Pons (tissue), 1 donor: Measurements from ENCODE around the gene RIC3.

ENCODE experiments used
- DNase-seq: peaks from one replicate; pipeline ENCODE4 v3.0.0-alpha.2; 2016; ENCODE audit warnings: low spot score

The RIC3 gene

DNA sequence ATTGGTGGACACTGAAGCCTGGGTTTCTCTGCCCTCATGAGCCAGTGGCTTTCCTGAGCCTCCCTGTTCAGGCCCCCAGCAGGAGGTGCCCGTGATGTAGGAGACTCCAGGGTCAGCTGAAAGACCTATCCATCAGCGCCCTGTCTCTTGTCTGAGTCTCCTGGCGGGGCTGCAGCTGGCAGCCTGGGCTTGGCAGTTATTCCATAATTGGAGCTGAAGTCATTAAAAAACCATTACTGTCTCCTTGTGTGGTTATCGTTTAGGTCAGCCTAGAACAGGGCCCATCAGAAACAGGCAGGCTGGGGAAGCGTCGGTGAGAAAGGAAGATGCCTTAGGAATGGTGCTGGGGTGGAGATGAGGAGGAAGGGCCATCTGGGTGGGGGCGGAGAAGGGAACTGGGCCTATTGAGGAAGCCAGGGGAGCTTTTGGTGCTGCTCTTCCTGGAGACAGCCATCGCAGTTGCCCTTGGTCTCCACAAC is 82.8 kb downstream of the RIC3 start:
- peak; percentile 25 for DNase-seq

DNA sequence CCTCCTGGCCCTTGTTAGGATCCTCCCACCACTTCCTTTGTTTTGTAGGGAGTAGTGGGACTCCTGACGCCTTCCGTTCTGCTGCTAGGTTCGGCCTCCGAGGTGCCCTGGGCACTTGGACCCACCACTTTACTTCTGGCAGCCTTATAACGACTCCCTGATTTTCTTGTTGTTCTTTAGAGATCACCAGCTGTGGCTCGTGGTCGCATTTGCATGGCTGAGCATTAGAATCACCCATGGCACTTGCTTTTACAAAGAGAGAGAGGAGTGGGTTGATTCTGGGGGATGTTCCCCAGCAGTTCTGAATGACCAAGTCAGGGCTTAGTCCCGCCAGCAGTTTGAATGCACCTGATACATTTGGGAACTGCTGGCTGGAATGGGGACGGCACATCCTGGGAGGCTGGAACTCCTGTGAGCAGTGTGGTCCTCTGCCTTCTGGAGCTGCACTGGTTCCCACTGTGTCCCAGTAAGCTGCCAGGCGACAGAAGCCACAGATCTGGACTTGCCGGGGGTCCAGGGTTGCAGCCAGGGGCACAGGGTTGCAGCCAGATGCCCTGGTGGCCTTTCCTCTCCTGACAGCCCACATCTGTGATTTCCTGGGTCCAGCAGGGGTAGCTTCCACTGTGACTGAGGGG is 83.7 kb downstream of the RIC3 start:
- DNase-seq: no peak

DNA sequence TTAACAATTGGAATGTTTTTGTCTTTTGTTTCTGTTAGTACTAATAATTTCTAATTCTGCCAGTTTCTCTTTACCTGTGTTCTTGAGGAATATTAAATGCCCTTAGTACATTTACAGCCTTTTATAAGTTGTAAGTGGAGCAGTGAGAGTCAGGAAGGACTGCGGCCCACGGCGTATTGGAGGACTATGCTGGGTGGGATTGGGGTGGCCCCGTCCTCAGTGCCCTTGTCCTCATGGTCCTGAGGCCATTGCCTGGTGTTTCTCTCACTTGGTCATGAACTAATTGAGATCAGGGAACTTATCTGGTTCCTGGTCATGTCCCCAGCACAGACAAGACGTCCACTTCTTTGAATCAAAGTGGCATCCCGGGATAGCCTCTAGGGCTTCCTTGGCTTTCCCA is 84.5 kb downstream of the RIC3 start:
- DNase-seq: no peak

DNA sequence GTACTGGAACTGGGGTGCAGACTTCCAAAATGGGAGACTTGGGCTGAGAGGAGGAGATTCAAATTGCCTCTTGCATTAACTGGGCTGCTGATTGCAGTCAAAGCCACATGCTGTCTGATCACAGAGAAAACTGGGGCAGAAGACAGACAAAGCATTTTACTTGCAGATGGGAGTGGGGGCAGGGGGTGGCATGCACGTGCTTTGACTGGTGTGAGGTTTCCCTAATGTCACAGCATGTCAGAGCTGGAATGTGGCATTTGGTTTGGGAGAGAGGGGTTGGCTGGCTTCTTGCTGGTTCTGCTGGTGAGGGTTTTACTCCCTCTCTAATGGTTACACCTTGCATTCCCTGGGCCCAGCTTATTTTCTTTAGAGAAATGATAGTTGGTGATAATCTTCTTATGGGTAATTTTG is 84.9 kb downstream of the RIC3 start:
- peak; percentile 11 for DNase-seq

DNA sequence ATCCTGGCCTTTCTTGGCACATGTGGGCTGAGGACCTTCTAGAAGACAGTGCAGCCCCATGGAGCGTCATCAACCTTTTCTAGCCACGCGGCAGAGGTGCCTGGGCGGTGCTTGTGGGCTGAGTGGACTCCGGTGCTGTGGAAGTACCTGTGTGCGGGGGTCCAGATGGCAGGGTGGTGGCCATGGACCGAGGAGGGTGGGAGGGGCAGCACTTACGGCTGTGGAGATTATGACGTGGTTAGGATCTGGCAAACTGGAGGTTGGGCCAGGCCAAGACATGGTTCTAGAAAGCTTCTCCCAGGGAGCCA is 85.8 kb downstream of the RIC3 start:
- DNase-seq: no peak

DNA sequence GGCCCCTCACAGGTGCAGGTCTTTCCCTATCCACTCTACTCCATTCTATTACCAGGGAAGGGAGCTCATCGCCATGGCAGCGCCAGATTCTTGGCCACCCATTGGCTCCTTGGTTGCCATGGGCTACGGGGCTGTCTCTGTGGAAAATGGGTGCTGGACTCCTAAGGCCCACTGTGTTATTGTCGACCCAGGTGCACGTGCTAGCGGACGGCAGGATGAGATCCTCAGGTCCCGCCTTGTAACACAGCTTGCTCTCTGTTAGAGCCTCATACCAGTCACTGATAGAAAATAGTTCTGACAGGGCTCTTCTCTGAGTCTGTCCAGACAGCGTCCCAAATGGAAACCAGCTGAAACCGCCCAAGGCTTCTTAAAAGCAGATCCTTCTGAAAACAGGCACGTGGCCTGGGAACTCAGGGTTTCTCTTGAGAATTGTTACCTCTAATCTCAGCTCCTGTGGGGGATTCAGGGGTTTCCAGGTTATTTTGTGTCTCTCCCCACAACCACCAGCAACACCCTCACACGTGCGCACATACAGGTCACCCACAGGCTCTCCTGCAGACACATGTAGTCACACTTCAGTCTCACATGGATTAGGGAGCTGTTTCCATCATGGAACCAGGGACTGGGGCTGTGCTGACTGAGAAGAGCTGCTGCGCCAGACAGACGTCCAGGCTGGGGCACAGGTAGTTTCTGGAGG is 86.3 kb downstream of the RIC3 start:
- DNase-seq: no peak

DNA sequence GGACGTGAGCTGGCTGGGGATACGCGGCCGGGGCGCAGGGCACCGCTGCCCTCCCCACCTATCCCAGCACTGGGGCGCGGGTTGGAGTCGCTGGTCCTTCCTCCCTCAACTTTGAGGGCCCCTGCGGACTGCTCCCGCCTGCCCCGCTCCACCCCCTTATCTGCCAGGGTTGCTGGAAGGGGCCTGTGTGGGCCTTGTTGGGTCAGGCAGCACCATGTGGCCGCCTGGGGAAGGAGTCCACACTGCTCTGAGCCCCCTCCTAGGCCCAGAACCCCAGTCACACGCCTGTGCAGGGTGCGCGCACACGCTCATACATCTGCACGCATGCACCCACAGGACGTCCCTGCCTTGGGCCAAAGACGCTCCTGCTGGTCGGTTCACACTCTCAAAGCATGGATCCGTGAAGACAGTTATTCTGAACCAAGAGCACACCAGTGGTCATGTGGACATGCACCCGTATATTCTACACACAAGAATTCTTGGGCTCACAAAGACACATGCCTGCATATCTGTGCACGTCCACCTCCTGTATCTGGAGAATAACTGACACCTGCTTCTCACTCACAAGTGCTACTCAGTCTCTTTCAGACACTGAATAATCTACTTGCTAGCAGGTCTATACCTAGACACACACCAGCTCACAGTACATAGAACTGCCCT is 87.1 kb downstream of the RIC3 start:
- DNase-seq: no peak

DNA sequence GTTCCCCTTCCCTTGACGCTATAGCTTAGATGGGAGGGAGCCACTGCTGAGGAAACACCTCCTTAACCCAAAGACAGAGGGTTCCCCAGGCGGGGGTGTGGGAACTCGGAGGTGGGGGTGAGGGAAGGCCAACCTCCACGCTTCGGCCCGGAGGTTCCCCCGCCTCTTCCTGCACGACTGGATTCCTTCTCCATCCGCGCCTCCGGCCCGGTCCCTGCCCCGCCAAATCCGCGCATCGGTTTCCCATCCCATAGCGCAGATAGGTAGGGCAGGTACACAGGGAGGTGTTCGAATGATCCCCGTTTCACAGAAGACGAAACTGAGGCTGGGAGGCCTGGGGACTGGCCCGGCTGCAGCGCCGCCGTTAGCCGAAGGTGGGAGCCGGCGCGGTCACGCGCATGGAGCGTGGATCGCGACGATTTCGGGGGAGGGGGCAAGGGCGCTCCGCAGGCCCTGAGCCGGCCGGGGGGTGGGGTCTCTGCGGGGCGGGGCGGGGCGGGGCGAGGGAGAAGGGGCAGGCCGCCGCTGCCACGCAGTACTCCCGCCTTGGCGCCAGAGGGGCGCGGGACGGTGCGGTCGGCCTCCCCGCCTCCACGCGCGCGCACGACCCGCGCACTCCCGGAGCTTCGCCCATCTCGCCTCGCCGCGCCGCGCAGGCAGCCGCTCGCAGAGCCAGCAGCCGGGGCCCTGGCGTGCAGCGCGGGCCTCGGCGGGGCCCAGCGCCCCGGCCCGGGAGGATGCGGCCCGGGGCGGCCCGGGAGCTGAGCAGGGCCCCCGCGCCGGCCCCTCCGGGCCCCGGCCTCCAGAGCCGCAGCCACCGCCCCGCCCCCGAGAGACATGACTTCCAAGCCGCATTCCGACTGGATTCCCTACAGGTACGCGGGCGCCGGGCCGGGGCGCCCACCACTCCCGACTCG is 87.9 kb downstream of the RIC3 start, which contains the start of gene TUB:
Gene TUB, plus strand, starts transcription at position 538 of the 917 bp plus-strand sequence. Its CDS starts 300 bp downstream, at position 838.
- DNase-seq: no peak

DNA sequence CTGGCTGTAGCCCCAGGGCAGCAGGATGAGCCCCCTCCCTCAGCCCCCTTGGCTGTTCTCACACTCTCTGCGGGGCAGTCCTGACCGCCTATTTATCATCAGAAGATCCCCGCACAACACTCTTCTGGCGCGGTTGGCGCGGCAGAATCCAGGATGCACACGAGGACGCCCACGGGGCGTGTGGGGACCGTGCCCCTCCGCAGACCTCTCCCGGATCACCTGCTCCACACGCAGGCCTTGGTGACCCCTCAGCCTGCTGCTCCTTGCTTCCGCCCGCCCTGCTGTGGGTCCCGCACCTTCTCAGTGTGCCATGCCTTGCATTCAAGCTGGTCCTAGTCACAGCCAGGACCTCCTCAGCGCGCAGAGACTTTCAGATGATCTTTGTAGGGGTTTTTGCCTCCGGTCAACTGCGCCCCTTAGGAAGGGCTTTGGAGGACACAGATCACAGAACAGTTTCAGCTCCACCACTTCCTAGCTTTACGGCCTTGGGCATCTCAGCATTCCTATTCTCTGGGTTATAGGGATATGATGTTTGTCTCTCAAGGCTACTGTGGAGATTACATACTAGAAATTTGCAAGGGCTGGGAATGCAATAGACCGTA is 88.7 kb downstream of the RIC3 start:
- DNase-seq: no peak

DNA sequence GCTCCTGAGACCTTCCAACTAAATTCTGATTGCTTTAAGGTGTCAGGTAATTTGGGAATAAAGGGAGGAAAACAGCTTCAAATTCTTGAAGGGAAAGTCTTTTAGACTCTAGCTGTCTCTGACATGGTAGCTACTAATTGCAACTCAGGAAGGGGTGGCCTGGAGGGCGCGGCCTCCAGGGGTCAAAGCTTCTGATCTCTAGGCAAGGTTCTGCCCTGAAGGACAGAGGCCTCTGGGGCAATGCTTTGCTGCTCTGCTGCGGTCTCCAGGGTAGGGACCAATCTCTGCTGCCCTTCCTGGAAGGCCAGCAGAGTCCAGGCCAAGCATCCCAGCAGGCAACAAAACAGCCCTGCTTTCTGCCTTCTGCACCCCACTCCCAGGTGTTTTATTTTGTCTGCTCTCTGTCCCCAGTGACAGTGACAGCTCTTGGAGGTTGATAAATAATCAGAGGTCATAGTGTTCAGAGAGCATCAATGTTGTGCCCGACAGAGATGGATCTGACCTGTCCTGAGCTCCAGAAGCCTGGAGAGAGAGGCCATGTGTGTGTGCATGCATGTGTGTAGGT is 89.6 kb downstream of the RIC3 start:
- no peak for DNase-seq

DNA sequence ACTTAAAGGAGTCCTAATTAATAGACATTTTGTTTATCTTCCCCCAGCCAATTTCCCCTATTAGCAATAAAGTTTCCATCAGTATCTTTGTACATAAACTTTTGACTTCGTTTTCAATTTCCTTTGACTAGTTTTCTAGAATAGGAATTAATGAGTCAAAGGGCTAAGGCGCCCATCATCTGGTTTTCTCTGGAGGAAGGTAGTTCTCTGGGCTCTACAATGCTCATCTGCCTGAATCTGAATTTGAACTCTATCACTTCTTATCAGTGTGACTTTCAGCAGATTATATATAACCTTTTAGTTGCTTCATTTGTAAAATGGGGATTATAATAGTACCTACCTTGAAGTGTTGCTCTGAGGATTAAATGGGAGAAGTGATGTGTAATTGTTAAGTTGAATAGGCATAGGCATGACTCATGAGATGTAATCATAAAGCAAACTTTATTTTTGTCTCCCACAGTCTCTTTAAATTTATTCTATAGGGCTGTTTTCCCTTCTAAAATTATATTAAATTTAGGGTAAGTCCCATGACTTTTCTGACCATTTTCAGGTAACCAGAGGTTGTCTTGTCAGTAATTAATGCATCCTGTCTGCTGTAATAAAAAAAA is 93.6 kb downstream of the RIC3 start:
- DNase-seq: no peak

DNA sequence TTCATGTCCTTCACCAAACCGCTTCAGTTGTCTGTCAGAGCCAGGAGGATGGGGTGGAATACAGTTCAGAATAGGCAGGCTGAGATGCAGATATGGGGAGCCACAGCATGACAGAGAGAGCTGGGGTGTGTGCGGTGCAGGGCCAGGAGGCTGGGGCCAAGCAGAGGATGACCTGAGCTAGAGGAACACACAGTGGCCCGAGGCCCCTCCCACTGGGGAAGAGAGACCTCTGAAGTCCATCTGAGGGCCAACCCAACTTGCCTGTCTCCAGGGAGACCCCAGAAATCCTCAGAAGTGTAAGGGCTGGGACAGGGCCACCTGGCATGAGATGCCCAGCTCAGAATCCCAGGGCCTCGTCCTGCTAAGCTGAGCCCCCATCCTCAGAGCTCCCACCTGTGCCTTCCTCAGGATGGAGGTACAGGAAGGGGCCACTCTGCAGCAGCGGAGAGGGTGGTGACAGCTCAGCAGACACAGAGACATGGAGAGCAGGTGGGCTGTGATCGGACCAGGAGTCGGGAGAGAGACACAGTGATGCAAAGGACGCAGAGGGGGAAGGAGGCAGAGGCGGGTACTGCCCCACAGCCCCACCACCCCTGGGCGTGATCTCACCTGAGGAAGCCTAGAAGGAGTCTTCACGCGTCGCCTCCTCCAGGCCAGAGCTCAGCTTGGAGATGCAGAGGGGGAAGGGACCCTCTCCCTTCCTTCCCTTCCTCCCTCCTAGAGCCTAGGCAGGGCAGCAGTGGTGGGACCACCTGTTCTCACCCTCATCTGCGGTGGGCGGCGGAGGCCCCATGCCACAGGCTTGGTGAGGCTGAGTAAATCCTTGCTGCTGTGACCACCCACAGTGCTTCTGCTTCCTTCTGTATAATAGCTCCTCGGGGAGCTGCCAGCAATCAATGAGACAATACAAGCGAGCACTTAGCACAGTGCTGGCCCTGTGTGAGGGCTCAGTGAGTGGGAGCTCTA is 96.9 kb downstream of the RIC3 start:
- DNase-seq: no peak

DNA sequence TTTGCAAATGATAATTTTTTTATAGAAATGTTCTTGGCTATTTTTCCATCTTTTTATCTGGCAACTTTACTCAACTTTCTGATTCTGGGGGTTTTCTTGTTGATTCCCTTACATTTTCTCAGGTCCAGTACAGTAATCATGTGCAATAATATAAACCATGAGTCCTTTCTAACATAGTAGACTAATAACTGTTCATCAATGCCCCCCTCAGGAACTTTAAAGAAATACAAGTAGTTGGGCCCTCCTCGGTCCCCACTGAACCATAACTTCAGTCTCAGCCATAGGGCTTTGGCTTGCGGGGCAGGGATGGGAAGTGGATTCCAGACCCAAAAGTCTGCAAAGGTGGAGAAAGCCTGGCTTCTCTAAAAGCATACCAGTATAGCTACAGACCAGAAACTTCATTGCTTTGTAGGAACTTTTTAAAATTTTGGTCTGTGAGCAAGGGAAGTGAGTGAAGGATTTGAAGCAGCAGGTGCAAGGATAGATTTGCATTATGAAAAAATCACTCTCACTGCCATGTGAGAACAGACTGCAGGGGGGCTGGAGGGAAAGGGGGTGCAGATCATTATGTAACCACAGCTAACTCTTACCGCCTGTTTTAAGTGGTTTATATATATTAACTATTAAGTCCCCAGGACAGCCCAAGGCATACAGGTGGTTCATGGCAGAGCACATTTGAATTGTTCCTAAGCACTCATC is 98.3 kb downstream of the RIC3 start:
- no peak for DNase-seq

DNA sequence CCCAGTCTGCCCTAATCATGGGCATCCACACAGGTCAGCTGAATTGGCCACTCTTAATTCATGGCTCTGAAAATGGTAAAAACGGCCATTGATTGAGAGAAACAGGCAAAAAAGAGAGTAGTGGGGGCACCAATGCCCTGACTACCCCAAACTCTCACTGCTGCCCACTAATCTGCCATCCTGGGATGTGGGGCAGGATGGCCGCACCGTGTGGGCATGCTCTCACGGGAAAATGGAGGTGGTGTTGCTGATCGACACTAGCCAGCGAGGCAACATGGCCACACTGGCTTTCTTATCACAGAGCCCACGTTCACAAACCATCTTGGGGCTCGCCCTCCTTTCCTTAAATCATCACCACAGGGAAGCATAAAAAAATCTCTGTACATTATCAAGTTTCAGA is 99.1 kb downstream of the RIC3 start:
- no peak for DNase-seq

DNA sequence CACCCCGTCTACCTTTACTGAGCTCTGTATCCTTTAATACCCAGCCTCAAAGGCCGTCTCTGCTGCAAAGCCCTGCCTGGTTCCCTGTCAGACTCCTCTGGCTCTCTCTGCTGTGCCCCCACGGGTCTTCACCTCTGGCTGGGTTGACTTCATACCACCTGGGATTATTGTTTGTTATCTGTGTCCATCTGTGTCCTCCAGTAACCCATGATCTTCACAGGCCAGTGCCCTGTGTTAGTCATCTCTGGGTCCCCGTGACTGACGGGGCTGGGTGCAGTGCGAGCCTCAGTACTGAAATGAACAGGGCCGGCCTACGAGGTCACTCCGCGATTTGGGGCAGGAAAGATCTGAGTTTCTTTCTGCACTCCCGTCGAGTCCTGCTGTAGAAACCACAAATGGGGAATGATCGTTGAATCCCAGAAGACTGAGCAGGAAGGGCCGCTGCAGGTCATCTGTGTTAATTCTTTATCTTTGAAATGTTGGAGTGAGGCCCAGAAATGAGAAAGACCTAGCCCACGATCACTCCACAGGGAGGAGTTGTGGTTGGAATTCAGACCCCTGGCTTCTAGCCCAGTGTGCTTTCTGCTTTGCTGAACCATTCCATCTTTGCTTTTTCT is 100.1 kb downstream of the RIC3 start:
- no peak for DNase-seq

DNA sequence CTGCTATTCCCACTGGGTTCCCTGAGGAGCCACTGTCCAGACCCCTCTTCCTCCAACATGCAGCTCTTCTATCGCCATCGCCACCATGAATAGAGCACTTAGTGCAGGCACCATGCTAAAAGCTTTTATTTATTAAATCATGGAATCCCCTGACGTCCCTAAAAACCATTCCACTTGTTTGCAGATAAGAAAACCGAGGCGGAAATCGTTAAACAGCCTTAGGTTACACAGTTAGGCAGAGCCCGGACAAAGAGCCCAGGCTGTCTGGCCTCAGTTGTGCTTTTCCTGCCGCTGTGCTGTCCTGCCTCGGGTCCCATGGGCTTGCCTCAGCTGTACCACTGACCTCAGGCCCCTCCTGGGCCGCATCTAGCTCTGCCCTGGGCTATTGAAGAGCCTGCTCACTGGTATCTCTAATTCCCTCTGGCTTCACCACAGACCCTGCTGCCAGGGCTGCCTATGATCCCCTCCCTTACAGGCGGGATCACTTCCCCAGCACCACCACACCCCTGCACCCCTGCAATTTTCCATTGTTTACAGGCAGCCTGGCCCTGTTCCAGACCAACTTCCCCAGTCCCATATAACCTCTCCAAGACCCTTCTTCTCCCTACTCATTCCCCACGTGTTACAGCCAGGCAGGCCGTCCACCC is 100.8 kb downstream of the RIC3 start:
- no peak for DNase-seq

DNA sequence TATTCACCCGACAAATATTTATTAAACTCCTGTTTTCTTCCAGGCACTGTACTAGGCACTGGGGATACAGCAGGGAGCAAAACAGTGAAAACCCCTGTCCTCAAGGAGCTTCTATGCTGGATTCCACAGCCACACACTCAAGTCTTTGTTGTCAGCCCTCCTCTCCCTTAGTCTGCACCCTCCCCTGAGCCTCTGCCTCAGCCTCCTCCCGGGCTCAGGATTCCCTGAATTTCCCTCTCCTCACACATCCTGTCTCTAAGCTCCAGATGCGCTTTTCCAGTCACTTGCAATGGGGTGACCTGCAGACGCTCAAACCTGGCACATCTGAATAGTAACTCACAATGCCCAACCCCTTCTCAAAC is 101.3 kb downstream of the RIC3 start:
- DNase-seq: no peak

DNA sequence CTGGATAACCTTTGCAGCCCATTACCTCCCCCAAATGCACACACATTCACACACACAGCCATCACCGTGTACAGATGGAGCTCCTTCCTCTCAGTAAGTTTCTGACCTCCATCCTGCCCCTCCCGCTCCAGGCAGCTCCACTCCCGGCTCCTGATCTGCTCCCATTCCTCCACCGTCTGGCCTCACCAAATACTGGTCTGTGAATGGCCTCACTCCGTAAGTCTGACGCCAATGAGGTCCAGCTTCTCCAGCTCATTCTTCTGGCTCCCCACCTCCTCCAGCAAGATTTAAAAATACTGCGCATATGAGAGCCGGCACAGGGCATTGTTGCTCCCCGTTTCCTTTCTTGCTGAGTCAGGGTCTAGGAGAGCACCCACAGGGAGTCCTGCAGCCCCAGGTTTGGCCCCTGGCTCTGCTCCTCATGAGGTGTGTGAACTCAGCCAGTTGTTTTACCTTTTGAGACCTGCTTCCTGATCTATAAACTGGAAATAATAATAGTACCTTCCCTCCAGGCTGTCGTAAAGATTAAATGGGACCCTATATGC is 101.8 kb downstream of the RIC3 start:
- no peak for DNase-seq
